DLD1 (cell line): Measurements from ENCODE around the gene PARM1.

ENCODE experiments used
- in situ Hi-C: cut with HindIII; loops from 2 replicates; pipeline ENCODE4 v1.10.0; 2017; ENCODE audit warnings: low sequenced_read_pairs

Gene PARM1

GRCh38 chr4:75065909-75066308, 133.0 kb downstream of the PARM1 start:
- in situ Hi-C loops, result no loop called here

- in situ Hi-C loops, result no loop called here
Measured at GRCh38 chr4:75069493-75070074, 136.7 kb downstream of the PARM1 start.

GRCh38 chr4:75071317-75071716, 138.4 kb downstream of the PARM1 start:
- in situ Hi-C loops, result no loop called here

- in situ Hi-C loops, result no loop called here
Measured at GRCh38 chr4:75080888-75081287, 148.0 kb downstream of the PARM1 start.

- in situ Hi-C loops, result no loop called here
Measured at GRCh38 chr4:75081561-75081960, 148.6 kb downstream of the PARM1 start.

- in situ Hi-C loops, result no loop called here
Measured at GRCh38 chr4:75087416-75087815, 154.5 kb downstream of the PARM1 start.

- in situ Hi-C loops, result no loop called here
Measured at GRCh38 chr4:75087865-75088264, 154.9 kb downstream of the PARM1 start.

- in situ Hi-C loops, result no loop called here
Measured at GRCh38 chr4:75089206-75089605, 156.3 kb downstream of the PARM1 start.

GRCh38 chr4:75099321-75099720, 166.4 kb downstream of the PARM1 start:
- in situ Hi-C loops, result no loop called here
